NT2/D1 (cell line): Measurements from ENCODE around the gene MEPCE.

Experiments used
- DNase-seq: peaks from one replicate; pipeline ENCODE4 v3.0.0-alpha.2; 2011; ENCODE audit warnings: low read depth, low spot score
- H3K27me3 ChIP-seq: 2 replicates; pipeline ENCODE4 v1.6.0; 2011; ENCODE audit warnings: mild to moderate bottlenecking; ENCODE audit not compliant: insufficient read length, insufficient read depth
- H3K36me3 ChIP-seq: 2 replicates; pipeline ENCODE4 v1.6.1; 2011; ENCODE audit warnings: mild to moderate bottlenecking, low read length, mixed read lengths; ENCODE audit not compliant: insufficient read depth, insufficient read length
- H3K4me1 ChIP-seq: 2 replicates; pipeline ENCODE4 v1.5.1; 2011; ENCODE audit not compliant: insufficient read depth, insufficient read length
- H3K4me3 ChIP-seq: 2 replicates; pipeline ENCODE4 v1.5.1; 2011; ENCODE audit warnings: low read depth; ENCODE audit not compliant: insufficient read length
- H3K9ac ChIP-seq: 2 replicates; pipeline ENCODE4 v1.6.0; 2011; ENCODE audit warnings: low read depth; ENCODE audit not compliant: insufficient read length
- H3K9me3 ChIP-seq: 2 replicates; pipeline ENCODE4 v1.5.1; 2011; ENCODE audit warnings: mild to moderate bottlenecking, low read length; ENCODE audit not compliant: insufficient read depth
- SUZ12 ChIP-seq: IDR thresholded peaks from 2 replicates; pipeline ENCODE4 v1.6.1; 2011; ENCODE audit not compliant: insufficient read length, insufficient read depth; ENCODE audit errors: extremely low read depth
- YY1 ChIP-seq: IDR thresholded peaks from 2 replicates; pipeline ENCODE4 v1.6.1; 2011; ENCODE audit not compliant: insufficient read length, insufficient read depth
- ZNF274 ChIP-seq: IDR thresholded peaks from 2 replicates; pipeline ENCODE4 v1.6.1; 2011; ENCODE audit warnings: mild to moderate bottlenecking, low read depth, low read length

Gene MEPCE

GRCh38 chr7:100426516-100426915 lies 3.1 kb upstream of the MEPCE start:
- H3K36me3 ChIP-seq: peaks cover 12% of the 10 kb centered on the region
- no peaks in the 10 kb centered on the region for H3K27me3 ChIP-seq
- no peak for TF ChIP-seq SUZ12
- TF ChIP-seq YY1: no peak
- no peak for TF ChIP-seq ZNF274
- H3K4me1 ChIP-seq: peaks cover 6% of the 10 kb centered on the region
- no peak overlapping the region for H3K9ac ChIP-seq
- H3K4me3 ChIP-seq: no peak overlapping the region
- no peak for DNase-seq
- peaks cover 6% of the 10 kb centered on the region; the same call in 1 of the 2 replicates for H3K9me3 ChIP-seq

GRCh38 chr7:100427762-100428198 lies 1.9 kb upstream of the MEPCE start:
- H3K9ac ChIP-seq: no peak overlapping the region
- H3K4me1 ChIP-seq: peaks cover 12% of the 10 kb centered on the region
- no peaks in the 10 kb centered on the region for H3K27me3 ChIP-seq
- H3K9me3 ChIP-seq: peaks cover 6% of the 10 kb centered on the region; the same call in 1 of the 2 replicates
- no peak overlapping the region for H3K4me3 ChIP-seq
- no peak for DNase-seq
- H3K36me3 ChIP-seq: peaks cover 24% of the 10 kb centered on the region
- TF ChIP-seq YY1 (no peak), SUZ12 (no peak), ZNF274 (no peak)

GRCh38 chr7:100428199-100428966 lies 1.2 kb upstream of the MEPCE start, which contains the start of gene ZCWPW1:
Gene ZCWPW1, minus strand, starts transcription at chr7:100428703. Its CDS starts 8,054 bp downstream, at chr7:100420649.
- peaks cover 6% of the 10 kb centered on the region; the same call in 1 of the 2 replicates for H3K9me3 ChIP-seq
- DNase-seq: peak; percentile 94
- H3K9ac ChIP-seq: peak within 1 kb of the TSS; percentile 97
- no peaks in the 10 kb centered on the region for H3K27me3 ChIP-seq
- peaks cover 15% of the 10 kb centered on the region for H3K4me1 ChIP-seq
- H3K4me3 ChIP-seq: peak within 1 kb of the TSS; percentile 87
- TF ChIP-seq YY1 (peak; percentile 67), SUZ12 (no peak), ZNF274 (no peak)
- peaks cover 30% of the 10 kb centered on the region for H3K36me3 ChIP-seq

- peak overlapping the region; percentile 97 for H3K9ac ChIP-seq
- peaks cover 17% of the 10 kb centered on the region for H3K4me1 ChIP-seq
- peak; percentile 100 for DNase-seq
- peak overlapping the region; percentile 87 for H3K4me3 ChIP-seq
- H3K36me3 ChIP-seq: peaks cover 37% of the 10 kb centered on the region
- TF ChIP-seq ZNF274 (no peak), SUZ12 (no peak), YY1 (no peak)
- peaks cover 6% of the 10 kb centered on the region; the same call in 1 of the 2 replicates for H3K9me3 ChIP-seq
- H3K27me3 ChIP-seq: no peaks in the 10 kb centered on the region
Measured at GRCh38 chr7:100428967-100429636, 529 bp upstream of the MEPCE start.

GRCh38 chr7:100430493-100431285 lies 1.1 kb downstream of the MEPCE start:
- Histone ChIP-seq H3K4me3 (peak overlapping the region; percentile 84), H3K9ac (peak overlapping the region; percentile 96), H3K27me3 (no peaks in the 10 kb centered on the region), H3K36me3 (peaks cover 51% of the 10 kb centered on the region), H3K4me1 (peaks cover 17% of the 10 kb centered on the region), H3K9me3 (peaks cover 6% of the 10 kb centered on the region; the same call in 1 of the 2 replicates)
- no peak for TF ChIP-seq SUZ12
- TF ChIP-seq YY1: no peak
- no peak for TF ChIP-seq ZNF274
- DNase-seq: no peak

- peaks cover 51% of the 10 kb centered on the region for H3K36me3 ChIP-seq
- H3K4me1 ChIP-seq: peaks cover 17% of the 10 kb centered on the region
- H3K9me3 ChIP-seq: peaks cover 6% of the 10 kb centered on the region; the same call in 1 of the 2 replicates
- H3K4me3 ChIP-seq: peak overlapping the region; percentile 84
- H3K9ac ChIP-seq: peak overlapping the region; percentile 96
- TF ChIP-seq YY1 (no peak), SUZ12 (no peak), ZNF274 (no peak)
- DNase-seq: no peak
- no peaks in the 10 kb centered on the region for H3K27me3 ChIP-seq
Measured at GRCh38 chr7:100431286-100431735, 1.7 kb downstream of the MEPCE start.
